ENCODE data around the gene SOX6. TPM values are rescaled to one million over a fixed set of nuclear protein-coding genes. Genes with fewer than 3 reads are reported as not detected.

SOX6 gene
- total RNA-seq, 1 donor from 2014 or later, result 4.5 TPM

GRCh38 chr11:16365581-16366228 is 9.4 kb upstream of the SOX6 start:
- no peak for DNase-seq (ENCODE audit: low spot score)

DNA sequence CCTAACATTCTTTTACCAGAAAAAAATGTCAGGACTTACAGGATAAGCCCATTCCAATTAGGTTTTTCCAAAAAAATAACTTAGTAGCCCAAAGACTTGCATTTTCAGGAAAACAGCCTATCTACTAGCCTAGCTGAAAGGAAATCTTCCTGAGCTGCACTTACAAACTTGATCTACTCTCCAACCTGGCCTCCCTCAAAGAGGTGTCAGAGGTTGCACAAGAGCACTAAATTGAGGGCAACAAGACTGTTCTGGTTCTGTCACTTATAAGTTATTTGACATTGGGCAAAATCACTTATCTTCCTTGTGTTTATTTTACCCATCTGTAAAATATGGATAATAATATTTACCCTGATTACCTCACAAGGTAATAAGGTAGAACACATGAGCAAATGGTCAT is 7.9 kb upstream of the SOX6 start:
- DNase-seq (ENCODE audit: low spot score), result no peak

- no peak for DNase-seq (ENCODE audit: low spot score)
Measured at GRCh38 chr11:16363706-16364105, 7.4 kb upstream of the SOX6 start.

DNA sequence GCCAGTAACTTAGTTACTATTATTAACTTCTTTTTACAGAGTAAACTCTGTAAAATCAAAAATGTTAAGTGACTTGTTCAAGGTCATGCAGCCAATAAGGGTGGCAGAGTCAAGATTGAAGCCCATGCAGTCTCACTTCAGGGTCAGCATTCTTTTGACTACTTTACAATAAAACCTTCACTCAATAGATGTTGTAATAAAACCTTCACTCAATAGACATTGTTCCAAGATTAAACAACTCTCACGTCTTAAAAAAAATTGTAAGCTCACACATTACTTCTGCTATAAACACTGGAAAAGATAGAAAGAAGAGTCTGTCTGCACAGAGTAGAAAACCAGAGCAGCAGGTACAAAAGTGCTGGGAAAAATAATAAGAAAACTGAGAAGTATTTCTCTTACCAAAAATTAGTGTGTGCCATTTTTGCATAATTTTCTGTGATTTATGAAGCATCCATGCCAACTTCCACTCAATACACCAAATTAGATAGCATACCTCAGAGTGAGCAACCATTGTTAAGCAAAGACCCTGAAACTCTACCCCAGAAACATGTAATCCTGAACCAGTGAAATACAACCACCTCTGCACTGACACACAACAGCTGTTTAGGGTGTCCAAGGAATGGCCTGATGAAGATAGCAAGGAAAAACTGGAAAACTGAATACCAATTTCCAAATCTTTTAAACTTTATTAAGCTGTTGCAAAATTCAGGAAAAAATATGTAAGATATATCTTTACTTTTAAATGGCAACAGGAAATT is 4.9 kb upstream of the SOX6 start:
- no peak for DNase-seq (ENCODE audit: low spot score)

GRCh38 chr11:16359369-16359768 is 3.0 kb upstream of the SOX6 start:
- DNase-seq (ENCODE audit: low spot score), result no peak

DNA sequence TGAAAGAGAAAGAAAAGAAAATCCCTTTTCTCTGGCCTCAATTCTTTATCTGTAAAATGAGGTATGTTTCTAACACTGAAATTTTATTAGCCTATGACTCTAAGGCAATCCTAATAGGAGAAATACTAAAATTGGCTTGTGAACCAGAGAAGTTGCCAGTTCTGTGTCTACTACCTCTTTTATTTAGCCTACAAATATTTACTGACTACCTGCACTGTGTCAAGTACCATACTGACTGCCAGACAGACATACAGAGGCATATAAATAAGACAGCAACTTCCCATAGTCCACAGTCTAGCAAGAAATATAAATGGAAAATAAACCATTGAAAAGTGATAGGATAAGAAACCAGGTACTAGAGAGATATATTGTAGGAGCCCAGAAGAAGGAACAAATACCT is 2.4 kb upstream of the SOX6 start:
- no peak for DNase-seq (ENCODE audit: low spot score)

- DNase-seq (ENCODE audit: low spot score), result no peak
Measured at GRCh38 chr11:16357775-16358174, 1.4 kb upstream of the SOX6 start.

DNA sequence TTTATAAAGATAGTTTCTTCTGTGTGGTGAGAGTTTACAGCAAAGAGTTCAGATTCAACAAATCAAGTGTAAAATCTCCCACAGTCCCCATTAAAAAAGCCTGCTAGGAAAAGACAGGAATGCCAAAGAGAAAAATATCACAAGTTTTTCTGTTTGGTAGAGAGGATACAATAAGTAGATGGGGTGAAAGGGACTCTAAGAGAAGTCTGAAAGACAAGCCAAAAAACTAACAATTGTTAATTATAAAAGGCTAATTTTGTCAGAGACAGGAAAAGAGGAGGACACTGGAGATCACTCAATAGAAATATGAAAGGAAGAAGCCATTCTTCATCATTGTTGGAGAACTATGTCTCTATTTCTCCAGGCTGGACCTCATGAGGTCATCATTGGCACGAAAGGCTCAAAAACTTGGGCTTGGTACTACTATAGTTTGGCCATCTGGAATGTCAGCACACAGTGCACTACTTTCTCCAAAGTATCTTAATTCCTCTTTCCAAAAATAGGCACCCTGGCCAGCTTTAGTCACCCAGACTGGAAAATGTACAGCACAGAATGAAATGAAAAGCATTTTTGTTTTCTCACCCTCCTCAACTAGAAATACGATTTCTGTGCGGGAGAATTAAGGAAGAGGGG is 531 bp upstream of the SOX6 start:
- DNase-seq (ENCODE audit: low spot score), result no peak

DNA sequence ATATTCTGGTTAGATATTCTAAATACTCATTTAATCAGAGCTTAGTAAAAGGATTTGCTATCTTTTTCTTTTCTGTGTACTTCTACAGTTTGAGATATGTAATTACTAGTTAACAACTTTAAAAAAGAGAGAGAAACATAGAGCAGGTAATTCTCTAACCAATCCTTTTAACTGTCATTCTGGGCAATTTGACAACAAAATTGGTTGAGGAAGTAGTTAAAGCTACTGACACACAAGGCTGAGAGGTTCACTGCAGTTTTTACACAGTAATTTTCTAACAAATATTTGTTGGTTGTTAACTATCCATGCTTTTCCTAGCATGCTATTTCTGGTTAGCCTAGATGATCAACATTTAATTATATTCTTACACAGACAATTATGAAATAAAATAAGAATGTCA is 3.6 kb downstream of the SOX6 start:
- DNase-seq (ENCODE audit: low spot score), result no peak

- DNase-seq (ENCODE audit: low spot score), result no peak
Measured at GRCh38 chr11:16350125-16350524, 6.2 kb downstream of the SOX6 start.

GRCh38 chr11:16347928-16348685 is 8.2 kb downstream of the SOX6 start:
- DNase-seq (ENCODE audit: low spot score), result no peak

GRCh38 chr11:16346975-16347374 is 9.4 kb downstream of the SOX6 start:
- no peak for DNase-seq (ENCODE audit: low spot score)

DNA sequence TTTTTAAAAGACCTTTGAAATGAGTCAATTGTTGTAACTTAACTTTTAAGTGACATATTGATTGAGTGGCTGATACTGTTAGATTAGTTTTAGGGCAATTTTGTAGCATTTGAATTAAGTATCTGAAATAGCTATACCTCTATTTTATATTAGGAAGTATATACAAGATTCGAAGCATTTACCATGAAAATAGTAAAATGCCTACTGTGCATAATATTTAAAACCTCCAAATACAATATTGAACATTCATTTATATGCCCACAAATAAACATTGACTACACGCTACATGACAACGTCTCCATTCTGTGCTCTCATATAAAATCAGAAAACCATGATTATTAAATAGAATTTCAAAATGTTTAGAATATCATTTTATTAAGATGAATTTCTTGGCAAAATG is 14.5 kb downstream of the SOX6 start:
- DNase-seq (ENCODE audit: low spot score), result no peak

- no peak for DNase-seq (ENCODE audit: low spot score)
Measured at GRCh38 chr11:16338393-16338792, 18.0 kb downstream of the SOX6 start.

GRCh38 chr11:16337421-16338213 is 18.7 kb downstream of the SOX6 start:
- DNase-seq (ENCODE audit: low spot score), result no peak

- DNase-seq (ENCODE audit: low spot score), result no peak
Measured at GRCh38 chr11:16336721-16337120, 19.6 kb downstream of the SOX6 start.

- DNase-seq (ENCODE audit: low spot score), result no peak
Measured at GRCh38 chr11:16336204-16336603, 20.1 kb downstream of the SOX6 start.

DNA sequence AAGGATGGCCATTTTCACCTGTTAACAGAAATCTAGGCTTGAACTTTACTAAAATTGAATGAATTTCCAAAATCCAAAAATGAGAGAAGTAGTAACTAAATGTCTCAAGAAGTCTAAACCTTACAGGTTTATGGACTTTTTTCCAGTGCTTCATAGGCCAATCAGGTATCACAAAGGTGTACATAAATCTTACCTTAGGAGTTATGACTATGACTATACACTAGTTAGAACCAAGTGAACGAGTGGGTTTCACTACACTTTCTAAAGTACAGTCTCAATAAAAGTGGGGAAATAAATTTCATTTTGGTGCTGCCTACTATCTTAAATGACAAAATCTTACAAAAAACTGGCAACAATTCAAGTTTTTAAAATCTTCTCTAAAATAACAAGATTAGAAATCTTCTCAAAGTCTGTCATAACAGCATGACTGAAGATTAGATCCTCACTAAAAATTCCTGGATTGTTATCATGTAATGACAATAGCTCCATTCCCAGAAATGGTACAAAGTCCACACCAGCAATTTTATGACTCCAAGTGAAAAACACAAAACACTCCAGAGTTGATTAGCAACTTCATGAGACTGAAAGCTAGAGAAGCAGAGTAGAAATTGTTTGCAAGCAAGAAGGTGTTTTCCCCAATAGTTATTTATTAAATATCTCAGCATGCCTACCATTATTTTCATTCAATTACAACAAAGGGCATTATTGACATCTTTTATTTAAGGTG is 20.9 kb downstream of the SOX6 start:
- no peak for DNase-seq (ENCODE audit: low spot score)

- no peak for DNase-seq (ENCODE audit: low spot score)
Measured at GRCh38 chr11:16326679-16327297, 29.6 kb downstream of the SOX6 start.

DNA sequence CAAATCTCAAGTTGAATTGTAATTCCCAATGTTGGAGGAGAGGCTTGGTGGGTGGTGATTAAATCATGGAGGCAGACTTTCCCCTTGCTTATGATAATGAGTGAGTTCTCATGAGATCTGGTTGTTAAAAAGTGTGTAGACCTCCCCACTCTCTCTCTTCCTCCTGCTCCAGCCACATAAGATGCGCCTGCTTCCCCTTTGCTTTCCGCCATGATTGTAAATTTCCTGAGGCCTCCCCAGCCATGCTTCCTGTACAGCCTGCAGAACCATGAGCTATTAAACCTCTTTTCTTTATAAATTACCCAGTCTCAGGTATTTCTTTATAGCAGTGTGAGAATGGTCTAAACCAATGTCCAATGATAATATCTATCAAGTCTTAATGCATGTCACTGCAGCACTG is 34.2 kb downstream of the SOX6 start:
- no peak for DNase-seq (ENCODE audit: low spot score)

Measured in mesenteric fat pad (tissue), 1 donor.